ENCODE data around the gene KRT26.
"Not testable (repeated sequence)": the region's sequence is repeated elsewhere in the genome, so short reads cannot be mapped to it uniquely, and the experiment has no call there.

The KRT26 gene

GRCh38 chr17:40772101-40772500 lies at the start of gene KRT26:
KRT26 (minus strand) TSS chr17:40772201; CDS start chr17:40772113, 88 bp downstream.
- no peak for FAIRE-seq
- DNase-seq (ENCODE audit: low spot score), result no peak

GRCh38 chr17:40821536-40821935 lies 49.5 kb upstream of the KRT26 start:
- DNase-seq (ENCODE audit: low spot score) (no peak), FAIRE-seq (no peak)

- DNase-seq (ENCODE audit: low spot score) (no peak), FAIRE-seq (no peak)
These were observed 48.3 kb upstream of the KRT26 start for GRCh38 chr17:40820228-40820838.

- DNase-seq (ENCODE audit: low spot score), result no peak
- no peak for FAIRE-seq
These were observed 47.6 kb upstream of the KRT26 start for GRCh38 chr17:40819528-40820125.

GRCh38 chr17:40818733-40819527 lies 46.9 kb upstream of the KRT26 start:
- DNase-seq (ENCODE audit: low spot score), result peak; percentile 62

GRCh38 chr17:40818343-40818732 lies 46.3 kb upstream of the KRT26 start:
- DNase-seq (ENCODE audit: low spot score) (no peak), FAIRE-seq (no peak)

More at GRCh38 chr17:40818733-40819527, 46.9 kb upstream of the KRT26 start:
- FAIRE-seq, result no peak

- FAIRE-seq, result no peak
These were observed 45.2 kb upstream of the KRT26 start for GRCh38 chr17:40817103-40817682.

GRCh38 chr17:40816569-40816968 lies 44.6 kb upstream of the KRT26 start:
- no peak for FAIRE-seq
- no peak for DNase-seq (ENCODE audit: low spot score)

More at GRCh38 chr17:40817103-40817682, 45.2 kb upstream of the KRT26 start:
- DNase-seq (ENCODE audit: low spot score), result no peak

- FAIRE-seq, result no peak
- no peak for DNase-seq (ENCODE audit: low spot score)
These were observed 43.4 kb upstream of the KRT26 start for GRCh38 chr17:40815381-40815780.

- not testable (repeated sequence) for DNase-seq (ENCODE audit: low spot score); FAIRE-seq
These were observed 42.7 kb upstream of the KRT26 start for GRCh38 chr17:40814657-40815056.

- FAIRE-seq (no peak), DNase-seq (ENCODE audit: low spot score) (peak; percentile 38)
These were observed 41.8 kb upstream of the KRT26 start for GRCh38 chr17:40813804-40814203.

- no peak for FAIRE-seq
These were observed 40.6 kb upstream of the KRT26 start for GRCh38 chr17:40812639-40813038.

GRCh38 chr17:40810494-40810893 lies 38.5 kb upstream of the KRT26 start:
- peak; percentile 33 for FAIRE-seq
- peak; percentile 70 for DNase-seq (ENCODE audit: low spot score)

More at GRCh38 chr17:40812639-40813038, 40.6 kb upstream of the KRT26 start:
- no peak for DNase-seq (ENCODE audit: low spot score)

- FAIRE-seq (no peak), DNase-seq (ENCODE audit: low spot score) (no peak)
These were observed 37.9 kb upstream of the KRT26 start for GRCh38 chr17:40809721-40810421.

- DNase-seq (ENCODE audit: low spot score) (no peak), FAIRE-seq (no peak)
These were observed 34.1 kb upstream of the KRT26 start for GRCh38 chr17:40806131-40806530.

GRCh38 chr17:40803617-40804082 lies 31.6 kb upstream of the KRT26 start:
- DNase-seq (ENCODE audit: low spot score) (peak; percentile 60), FAIRE-seq (peak; percentile 90)

- DNase-seq (ENCODE audit: low spot score), result no peak
These were observed 29.2 kb upstream of the KRT26 start for GRCh38 chr17:40801157-40801556.

GRCh38 chr17:40800381-40800780 lies 28.4 kb upstream of the KRT26 start:
- FAIRE-seq, result no peak

More at GRCh38 chr17:40801157-40801556, 29.2 kb upstream of the KRT26 start:
- no peak for FAIRE-seq

GRCh38 chr17:40799859-40800258 lies 27.9 kb upstream of the KRT26 start, which contains the start of gene KRT28:
KRT28 (minus strand) TSS chr17:40799959; CDS start chr17:40799893, 66 bp downstream.
- no peak for FAIRE-seq
- no peak for DNase-seq (ENCODE audit: low spot score)

More at GRCh38 chr17:40800381-40800780, 28.4 kb upstream of the KRT26 start:
- DNase-seq (ENCODE audit: low spot score), result no peak

GRCh38 chr17:40796846-40797245 lies 24.8 kb upstream of the KRT26 start:
- no peak for FAIRE-seq
- DNase-seq (ENCODE audit: low spot score), result no peak

Measured in RCC 7860 (cell line).